ENCODE measurements around the gene ITGB8.

Gene ITGB8

DNA sequence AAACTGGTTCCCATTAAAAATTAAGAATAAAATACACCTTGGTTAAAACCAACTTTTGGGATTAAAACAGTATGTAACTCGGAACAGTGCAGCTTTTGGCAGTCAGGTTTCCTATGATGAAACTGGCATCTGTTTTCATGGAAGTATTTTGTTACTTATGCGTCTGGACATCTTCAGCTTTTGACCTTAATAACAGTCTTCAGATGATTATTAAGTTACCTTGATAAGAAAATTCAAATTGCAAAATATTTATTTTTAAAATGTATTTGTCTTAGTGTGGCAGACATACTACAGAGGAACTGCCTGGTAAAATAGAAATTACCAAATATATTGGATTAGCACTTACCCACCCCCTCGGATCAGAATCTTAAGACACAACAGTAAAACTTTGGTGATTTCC is 100.0 kb downstream of the ITGB8 start:
- Histone ChIP-seq H3K9ac (ENCODE audit: low read length) (no peak overlapping the region), H3K9me3 (ENCODE audit: control insufficient read depth, insufficient read depth, low read depth, low read length) (no peaks in the 10 kb centered on the region)

DNA sequence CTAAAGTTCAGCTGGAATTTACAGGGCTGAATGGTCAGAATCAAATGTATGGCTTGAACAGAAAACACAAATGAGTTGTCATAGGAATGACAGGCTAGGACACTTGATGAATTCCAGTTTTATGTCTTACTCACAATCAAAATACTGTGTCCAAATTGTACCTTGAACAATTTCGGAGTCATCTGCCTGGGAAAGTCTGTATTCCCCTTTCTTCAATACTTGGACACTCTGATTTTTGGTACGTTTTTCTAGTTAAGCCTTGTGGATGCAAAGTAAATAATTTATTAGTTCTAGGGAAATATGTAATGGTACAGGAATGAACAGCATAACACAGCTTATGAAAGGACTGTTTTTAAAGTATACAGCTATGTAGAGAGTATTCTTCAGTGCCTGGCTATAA is 100.4 kb downstream of the ITGB8 start:
- Histone ChIP-seq H3K9me3 (ENCODE audit: control insufficient read depth, insufficient read depth, low read depth, low read length) (no peaks in the 10 kb centered on the region), H3K27ac (ENCODE audit: low read depth, low read length) (no peak overlapping the region)

More for the DNA sequence above, 100.0 kb downstream of the ITGB8 start:
- no peaks in the 10 kb centered on the region for H3K36me3 ChIP-seq (ENCODE audit: control insufficient read depth, insufficient read depth, low read length)
- no peak overlapping the region for H3K27ac ChIP-seq (ENCODE audit: low read depth, low read length)
- no peak overlapping the region for H3K4me3 ChIP-seq (ENCODE audit: low read depth, low read length)
- no peaks in the 10 kb centered on the region for H3K27me3 ChIP-seq (ENCODE audit: control insufficient read depth, insufficient read depth, low read length)
- no peaks in the 10 kb centered on the region for H3K4me1 ChIP-seq (ENCODE audit: control insufficient read depth, insufficient read depth, low read length)

DNA sequence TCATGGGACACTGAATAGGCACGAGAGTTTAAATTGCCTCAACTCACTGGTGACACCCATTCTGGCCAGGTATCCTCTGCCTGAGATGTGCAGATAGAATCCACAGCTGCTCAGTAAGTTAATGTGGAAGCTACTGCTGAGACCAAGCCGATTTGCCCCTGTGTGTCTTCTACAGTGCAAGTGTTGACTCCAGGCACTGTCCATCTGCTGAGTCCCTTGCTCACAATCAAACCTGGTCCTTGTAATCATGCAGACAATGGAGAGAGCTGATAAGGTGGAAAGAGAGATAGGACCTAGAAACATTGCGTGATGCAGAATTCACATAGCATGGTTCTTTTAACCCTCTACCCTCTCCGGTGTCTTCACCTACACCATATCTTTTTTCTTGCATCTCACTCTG is 101.4 kb downstream of the ITGB8 start:
- Histone ChIP-seq H3K27ac (ENCODE audit: low read depth, low read length) (no peak overlapping the region), H3K4me3 (ENCODE audit: low read depth, low read length) (no peak overlapping the region), H3K4me1 (ENCODE audit: control insufficient read depth, insufficient read depth, low read length) (no peaks in the 10 kb centered on the region), H3K36me3 (ENCODE audit: control insufficient read depth, insufficient read depth, low read length) (no peaks in the 10 kb centered on the region), H3K27me3 (ENCODE audit: control insufficient read depth, insufficient read depth, low read length) (no peaks in the 10 kb centered on the region), H3K9me3 (ENCODE audit: control insufficient read depth, insufficient read depth, low read depth, low read length) (no peaks in the 10 kb centered on the region), H3K9ac (ENCODE audit: low read length) (no peak overlapping the region)

More for the DNA sequence above, 100.4 kb downstream of the ITGB8 start:
- Histone ChIP-seq H3K4me3 (ENCODE audit: low read depth, low read length) (no peak overlapping the region), H3K9ac (ENCODE audit: low read length) (no peak overlapping the region), H3K4me1 (ENCODE audit: control insufficient read depth, insufficient read depth, low read length) (no peaks in the 10 kb centered on the region), H3K36me3 (ENCODE audit: control insufficient read depth, insufficient read depth, low read length) (no peaks in the 10 kb centered on the region), H3K27me3 (ENCODE audit: control insufficient read depth, insufficient read depth, low read length) (no peaks in the 10 kb centered on the region)

DNA sequence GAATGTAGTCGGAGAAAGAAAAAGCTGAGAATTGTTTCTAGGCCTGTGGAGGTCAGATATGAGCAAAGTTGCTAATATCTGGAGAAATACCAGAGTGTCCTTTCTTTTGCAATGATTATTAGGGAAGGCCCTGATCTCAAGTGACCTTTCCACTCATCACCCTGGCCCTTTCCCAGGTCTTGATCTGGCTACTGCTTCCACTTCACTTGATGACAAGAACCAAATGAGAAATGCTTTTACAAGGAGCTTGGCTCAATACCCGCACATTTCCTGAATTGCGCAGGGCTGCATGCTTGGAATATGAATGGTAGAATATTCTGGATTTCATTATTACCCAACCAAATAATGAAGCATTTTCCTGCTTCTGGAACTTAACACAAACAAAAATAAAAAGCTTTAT is 104.6 kb downstream of the ITGB8 start:
- Histone ChIP-seq H3K27ac (ENCODE audit: low read depth, low read length) (no peak overlapping the region), H3K9ac (ENCODE audit: low read length) (no peak overlapping the region), H3K36me3 (ENCODE audit: control insufficient read depth, insufficient read depth, low read length) (no peaks in the 10 kb centered on the region), H3K27me3 (ENCODE audit: control insufficient read depth, insufficient read depth, low read length) (no peaks in the 10 kb centered on the region), H3K9me3 (ENCODE audit: control insufficient read depth, insufficient read depth, low read depth, low read length) (no peaks in the 10 kb centered on the region), H3K4me1 (ENCODE audit: control insufficient read depth, insufficient read depth, low read length) (no peaks in the 10 kb centered on the region), H3K4me3 (ENCODE audit: low read depth, low read length) (no peak overlapping the region)

DNA sequence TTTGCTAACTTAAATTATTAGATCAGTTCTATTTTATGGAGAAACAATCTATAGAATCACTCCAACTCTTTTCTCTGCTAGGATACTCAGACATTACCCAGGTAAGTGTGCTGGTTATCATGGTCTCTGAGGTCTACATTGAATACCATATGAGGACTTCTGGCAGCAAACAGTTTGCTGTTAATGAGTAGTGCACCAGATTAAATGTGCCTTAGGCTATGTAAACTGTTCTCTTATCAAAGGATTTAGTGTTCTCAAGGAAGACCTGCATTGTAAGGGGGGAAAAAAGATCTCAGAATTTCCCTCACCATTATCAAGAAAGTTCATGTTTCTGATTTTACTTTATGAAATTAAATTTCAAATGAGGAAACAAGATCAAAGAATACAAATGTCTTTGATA is 107.5 kb downstream of the ITGB8 start:
- Histone ChIP-seq H3K4me3 (ENCODE audit: low read depth, low read length) (no peak overlapping the region), H3K27ac (ENCODE audit: low read depth, low read length) (no peak overlapping the region), H3K36me3 (ENCODE audit: control insufficient read depth, insufficient read depth, low read length) (no peaks in the 10 kb centered on the region), H3K4me1 (ENCODE audit: control insufficient read depth, insufficient read depth, low read length) (no peaks in the 10 kb centered on the region), H3K9ac (ENCODE audit: low read length) (no peak overlapping the region), H3K27me3 (ENCODE audit: control insufficient read depth, insufficient read depth, low read length) (no peaks in the 10 kb centered on the region), H3K9me3 (ENCODE audit: control insufficient read depth, insufficient read depth, low read depth, low read length) (no peaks in the 10 kb centered on the region)

DNA sequence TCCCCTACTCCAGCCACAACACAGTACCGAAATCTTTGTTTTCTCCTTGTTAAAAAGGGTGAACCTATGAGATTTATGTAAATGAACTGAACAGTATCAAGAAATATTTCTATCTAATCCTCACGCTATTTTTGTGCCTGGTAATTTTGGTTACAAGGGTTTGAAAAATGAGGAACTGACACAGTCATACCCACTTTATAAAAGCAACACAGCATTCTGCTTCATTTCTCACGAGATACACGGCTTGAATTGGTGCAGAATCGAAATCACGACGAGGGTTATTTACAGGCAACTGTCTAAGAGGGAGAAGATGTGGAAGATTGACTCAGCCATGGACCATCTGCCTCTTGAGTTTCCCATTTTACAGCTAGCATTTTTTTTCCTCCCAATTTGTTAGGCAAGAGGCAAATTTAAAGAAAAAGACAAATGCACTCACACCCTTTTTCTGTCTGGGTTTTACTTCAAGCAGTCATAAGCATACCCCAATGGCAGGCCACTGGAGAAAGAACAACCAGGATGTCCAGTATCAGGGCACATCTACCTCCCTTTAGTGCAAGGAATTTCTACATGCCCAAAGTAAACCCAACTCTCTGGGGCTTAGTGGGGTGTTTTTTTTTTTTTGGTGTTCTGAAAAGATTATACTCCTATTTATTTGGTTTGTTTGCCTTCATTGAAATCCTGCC is 108.1 kb downstream of the ITGB8 start:
- H3K9ac ChIP-seq (ENCODE audit: low read length) = no peak overlapping the region
- no peak overlapping the region for H3K4me3 ChIP-seq (ENCODE audit: low read depth, low read length)
- H3K36me3 ChIP-seq (ENCODE audit: control insufficient read depth, insufficient read depth, low read length) = no peaks in the 10 kb centered on the region
- H3K9me3 ChIP-seq (ENCODE audit: control insufficient read depth, insufficient read depth, low read depth, low read length) = no peaks in the 10 kb centered on the region
- H3K4me1 ChIP-seq (ENCODE audit: control insufficient read depth, insufficient read depth, low read length) = 0 out of 2 replicates have a peak, but pooled peaks cover 5% of the 10 kb centered on the region
- no peaks in the 10 kb centered on the region for H3K27me3 ChIP-seq (ENCODE audit: control insufficient read depth, insufficient read depth, low read length)
- no peak overlapping the region for H3K27ac ChIP-seq (ENCODE audit: low read depth, low read length)

DNA sequence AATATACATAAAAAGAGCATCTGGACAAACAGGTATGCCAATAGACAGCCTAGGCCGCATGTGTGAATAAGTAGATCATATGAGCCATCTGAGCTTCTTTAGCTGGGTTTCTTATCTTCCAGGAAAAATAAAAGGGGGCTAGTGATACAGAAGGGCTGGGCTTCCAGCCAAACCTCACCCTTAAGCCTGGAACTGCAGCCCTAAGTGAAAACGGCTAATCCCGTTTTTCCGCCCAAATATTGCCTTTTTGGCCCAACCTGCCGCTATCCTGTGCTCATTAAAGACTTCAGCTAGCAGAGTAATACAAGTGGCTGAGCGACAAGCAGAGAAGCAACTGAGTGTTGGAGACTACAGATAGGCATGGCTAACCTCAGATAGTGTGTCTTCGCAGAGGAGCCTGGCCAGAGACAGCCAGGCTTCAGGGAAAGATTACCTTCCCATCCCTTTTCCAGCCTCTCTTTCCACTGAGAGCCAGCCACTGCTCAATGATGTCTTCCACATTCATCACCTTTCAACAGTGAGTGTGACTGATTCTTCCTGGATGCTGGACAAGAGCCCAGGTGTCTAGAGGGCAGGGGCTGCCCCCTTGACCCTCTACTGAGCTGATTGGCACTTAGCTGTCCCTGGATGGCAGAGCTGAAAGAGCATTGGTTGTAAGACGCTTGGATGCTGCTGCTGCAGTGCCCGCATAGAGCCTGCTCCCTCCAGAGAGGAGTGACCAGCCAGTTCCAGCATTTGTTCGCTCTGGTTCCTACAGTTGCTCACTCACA is 108.9 kb downstream of the ITGB8 start:
- H3K36me3 ChIP-seq (ENCODE audit: control insufficient read depth, insufficient read depth, low read length) = no peaks in the 10 kb centered on the region
- no peak overlapping the region for H3K27ac ChIP-seq (ENCODE audit: low read depth, low read length)
- no peaks in the 10 kb centered on the region for H3K27me3 ChIP-seq (ENCODE audit: control insufficient read depth, insufficient read depth, low read length)
- no peak overlapping the region for H3K9ac ChIP-seq (ENCODE audit: low read length)
- no peak overlapping the region for H3K4me3 ChIP-seq (ENCODE audit: low read depth, low read length)
- H3K9me3 ChIP-seq (ENCODE audit: control insufficient read depth, insufficient read depth, low read depth, low read length) = no peaks in the 10 kb centered on the region
- 0 out of 2 replicates have a peak, but pooled peaks cover 7% of the 10 kb centered on the region for H3K4me1 ChIP-seq (ENCODE audit: control insufficient read depth, insufficient read depth, low read length)

DNA sequence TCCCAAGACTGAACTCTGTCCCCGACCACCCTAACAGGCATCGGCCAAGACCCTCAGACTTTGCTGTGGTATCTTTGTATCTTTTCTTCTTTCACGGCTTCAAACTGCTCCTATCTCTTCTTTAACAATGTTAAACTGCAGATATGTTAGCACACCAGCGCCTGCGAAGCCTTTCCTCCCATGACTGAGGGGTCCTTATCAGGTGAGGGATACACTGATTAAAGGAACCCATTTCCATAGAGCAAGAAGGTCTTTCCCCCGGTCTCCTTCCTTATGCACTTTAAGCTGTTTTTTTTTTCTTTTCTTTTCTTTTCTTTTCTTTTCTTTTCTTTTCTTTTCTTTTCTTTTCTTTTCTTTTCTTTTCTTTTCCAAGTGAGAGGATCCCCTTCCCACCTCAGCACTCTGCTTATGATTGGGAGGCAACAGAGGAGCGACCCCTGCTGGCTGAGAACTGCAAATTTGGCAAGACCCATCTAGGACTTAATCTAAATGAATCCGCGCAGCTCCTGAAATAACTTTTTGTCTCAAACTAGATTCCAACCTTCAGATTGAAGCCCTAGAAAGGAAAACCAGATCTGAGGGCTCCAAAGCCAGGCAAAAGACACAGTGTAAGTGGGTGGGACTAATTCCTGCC is 109.9 kb downstream of the ITGB8 start:
- Histone ChIP-seq H3K9ac (ENCODE audit: low read length) (no peak overlapping the region), H3K27me3 (ENCODE audit: control insufficient read depth, insufficient read depth, low read length) (no peaks in the 10 kb centered on the region), H3K4me3 (ENCODE audit: low read depth, low read length) (no peak overlapping the region), H3K27ac (ENCODE audit: low read depth, low read length) (no peak overlapping the region), H3K9me3 (ENCODE audit: control insufficient read depth, insufficient read depth, low read depth, low read length) (peaks cover 4% of the 10 kb centered on the region; the same call in 1 of the 2 replicates), H3K4me1 (ENCODE audit: control insufficient read depth, insufficient read depth, low read length) (0 out of 2 replicates have a peak, but pooled peaks cover 7% of the 10 kb centered on the region), H3K36me3 (ENCODE audit: control insufficient read depth, insufficient read depth, low read length) (no peaks in the 10 kb centered on the region)

DNA sequence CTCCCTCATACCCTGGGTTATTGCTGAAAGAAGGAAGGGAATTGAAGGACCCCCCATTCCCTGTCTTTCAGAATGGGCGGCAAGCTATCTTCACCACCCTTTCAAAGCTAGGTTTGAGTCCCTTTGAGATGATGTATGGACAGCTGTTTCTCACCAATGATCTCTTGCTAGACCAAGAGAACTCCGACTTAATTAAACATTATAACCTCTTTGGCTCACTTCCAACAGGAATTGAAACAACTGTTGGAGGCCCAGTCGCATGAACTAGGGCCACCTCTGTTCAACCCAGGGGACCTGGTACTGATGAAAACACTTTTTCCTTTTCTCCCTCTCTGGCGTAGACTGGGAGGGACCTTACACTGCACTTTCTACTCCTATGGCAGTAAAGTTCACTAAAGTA is 110.6 kb downstream of the ITGB8 start:
- no peaks in the 10 kb centered on the region for H3K36me3 ChIP-seq (ENCODE audit: control insufficient read depth, insufficient read depth, low read length)
- no peak overlapping the region for H3K27ac ChIP-seq (ENCODE audit: low read depth, low read length)
- H3K27me3 ChIP-seq (ENCODE audit: control insufficient read depth, insufficient read depth, low read length) = no peaks in the 10 kb centered on the region
- H3K4me3 ChIP-seq (ENCODE audit: low read depth, low read length) = no peak overlapping the region
- no peak overlapping the region for H3K9ac ChIP-seq (ENCODE audit: low read length)
- H3K9me3 ChIP-seq (ENCODE audit: control insufficient read depth, insufficient read depth, low read depth, low read length) = peaks cover 4% of the 10 kb centered on the region; the same call in 1 of the 2 replicates
- H3K4me1 ChIP-seq (ENCODE audit: control insufficient read depth, insufficient read depth, low read length) = 0 out of 2 replicates have a peak, but pooled peaks cover 7% of the 10 kb centered on the region

DNA sequence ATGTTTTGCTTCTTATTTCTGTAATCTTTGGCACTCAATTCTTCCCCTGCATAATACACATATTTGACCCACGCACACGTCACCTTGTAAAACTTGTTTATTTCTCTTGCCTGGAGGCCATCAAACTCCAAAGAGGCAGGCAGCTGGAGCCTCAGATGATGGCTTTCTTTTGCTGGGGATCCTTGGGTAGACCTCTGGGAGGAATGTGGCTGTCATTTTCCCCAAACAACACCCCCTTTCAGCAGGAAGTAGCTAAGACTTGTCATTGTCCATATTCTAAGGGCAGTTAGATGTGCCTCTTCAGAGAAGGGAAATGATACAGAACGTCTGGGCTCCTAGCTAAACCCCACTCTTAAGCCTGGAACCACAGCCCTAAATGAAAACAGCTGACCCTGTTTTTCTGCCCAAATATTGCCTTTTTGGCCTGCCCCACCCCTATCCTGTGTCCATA is 111.3 kb downstream of the ITGB8 start:
- H3K27me3 ChIP-seq (ENCODE audit: control insufficient read depth, insufficient read depth, low read length) = no peaks in the 10 kb centered on the region
- no peak overlapping the region for H3K4me3 ChIP-seq (ENCODE audit: low read depth, low read length)

DNA sequence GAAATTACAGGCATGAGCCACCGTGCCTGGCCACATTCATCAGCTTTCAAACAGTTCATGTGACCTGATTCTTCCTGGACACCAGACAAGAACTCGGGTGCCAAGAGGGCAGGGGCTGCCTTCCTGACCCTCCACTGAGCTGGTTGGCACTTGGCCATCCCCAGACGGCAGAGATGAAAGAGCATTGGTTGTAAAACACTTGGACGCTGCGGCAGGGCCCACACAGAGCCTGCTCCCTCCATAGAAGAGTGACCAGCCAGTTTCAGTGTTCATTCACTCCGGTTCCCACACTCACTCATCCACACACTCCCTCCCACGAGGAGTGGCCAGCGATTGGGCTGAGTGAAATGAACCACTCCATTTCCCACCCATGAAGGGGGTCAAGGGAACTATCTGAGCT is 112.3 kb downstream of the ITGB8 start:
- H3K9me3 ChIP-seq (ENCODE audit: control insufficient read depth, insufficient read depth, low read depth, low read length) = peaks cover 4% of the 10 kb centered on the region; the same call in 1 of the 2 replicates
- H3K4me1 ChIP-seq (ENCODE audit: control insufficient read depth, insufficient read depth, low read length) = 0 out of 2 replicates have a peak, but pooled peaks cover 7% of the 10 kb centered on the region
- no peaks in the 10 kb centered on the region for H3K27me3 ChIP-seq (ENCODE audit: control insufficient read depth, insufficient read depth, low read length)
- no peak overlapping the region for H3K27ac ChIP-seq (ENCODE audit: low read depth, low read length)
- no peak overlapping the region for H3K9ac ChIP-seq (ENCODE audit: low read length)
- no peaks in the 10 kb centered on the region for H3K36me3 ChIP-seq (ENCODE audit: control insufficient read depth, insufficient read depth, low read length)
- H3K4me3 ChIP-seq (ENCODE audit: low read depth, low read length) = no peak overlapping the region

More for the DNA sequence above, 111.3 kb downstream of the ITGB8 start:
- peaks cover 4% of the 10 kb centered on the region; the same call in 1 of the 2 replicates for H3K9me3 ChIP-seq (ENCODE audit: control insufficient read depth, insufficient read depth, low read depth, low read length)
- H3K27ac ChIP-seq (ENCODE audit: low read depth, low read length) = no peak overlapping the region
- no peak overlapping the region for H3K9ac ChIP-seq (ENCODE audit: low read length)
- H3K36me3 ChIP-seq (ENCODE audit: control insufficient read depth, insufficient read depth, low read length) = no peaks in the 10 kb centered on the region
- 0 out of 2 replicates have a peak, but pooled peaks cover 7% of the 10 kb centered on the region for H3K4me1 ChIP-seq (ENCODE audit: control insufficient read depth, insufficient read depth, low read length)
